CD4-positive, alpha-beta T cell treated with Interleukin-10 for 1 hour (primary cell): Measurements from ENCODE around the gene RNF5.

ENCODE experiments used
- DNase-seq: peaks from one replicate; pipeline ENCODE4 v3.0.0-alpha.2; 2020

The RNF5 gene

DNA sequence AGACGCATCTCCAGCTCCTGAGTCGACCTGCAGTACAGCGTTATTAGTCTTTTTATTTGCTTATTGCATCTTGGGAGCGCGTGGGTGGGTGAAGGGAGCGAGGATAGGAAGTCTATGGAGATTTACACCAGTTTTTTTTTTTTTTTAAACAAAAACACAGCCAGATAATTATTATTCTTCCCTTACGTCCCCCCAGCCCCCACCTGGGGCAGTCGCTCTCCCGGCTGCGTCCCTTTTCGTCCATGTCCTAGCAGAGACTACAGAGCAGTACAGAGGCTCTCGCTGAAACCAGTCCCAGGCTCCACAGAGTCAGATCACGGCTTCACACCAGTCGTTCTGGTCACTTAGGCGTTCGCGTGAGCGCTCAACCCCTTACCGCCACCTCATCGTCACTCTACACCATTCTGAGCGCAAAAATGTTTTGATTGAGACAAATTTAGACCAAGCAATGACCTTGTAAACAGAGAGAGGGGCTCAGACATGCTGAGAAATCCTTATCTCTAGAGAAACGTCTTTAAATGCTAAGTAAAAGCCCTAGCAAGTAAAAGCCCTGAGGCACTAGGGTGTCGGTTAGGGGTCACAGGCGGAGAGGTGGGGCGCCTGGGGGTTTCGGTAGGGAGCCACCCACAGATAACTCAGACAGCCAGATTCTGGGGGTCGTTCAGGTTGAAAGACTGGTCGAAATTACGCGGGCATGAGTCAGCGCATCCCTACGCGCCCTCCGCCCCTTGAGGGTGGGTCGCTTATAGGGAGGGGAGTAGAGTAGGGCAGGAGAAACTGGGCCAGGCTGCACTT is 25.2 kb upstream of the RNF5 start:
- DNase-seq: no peak

DNA sequence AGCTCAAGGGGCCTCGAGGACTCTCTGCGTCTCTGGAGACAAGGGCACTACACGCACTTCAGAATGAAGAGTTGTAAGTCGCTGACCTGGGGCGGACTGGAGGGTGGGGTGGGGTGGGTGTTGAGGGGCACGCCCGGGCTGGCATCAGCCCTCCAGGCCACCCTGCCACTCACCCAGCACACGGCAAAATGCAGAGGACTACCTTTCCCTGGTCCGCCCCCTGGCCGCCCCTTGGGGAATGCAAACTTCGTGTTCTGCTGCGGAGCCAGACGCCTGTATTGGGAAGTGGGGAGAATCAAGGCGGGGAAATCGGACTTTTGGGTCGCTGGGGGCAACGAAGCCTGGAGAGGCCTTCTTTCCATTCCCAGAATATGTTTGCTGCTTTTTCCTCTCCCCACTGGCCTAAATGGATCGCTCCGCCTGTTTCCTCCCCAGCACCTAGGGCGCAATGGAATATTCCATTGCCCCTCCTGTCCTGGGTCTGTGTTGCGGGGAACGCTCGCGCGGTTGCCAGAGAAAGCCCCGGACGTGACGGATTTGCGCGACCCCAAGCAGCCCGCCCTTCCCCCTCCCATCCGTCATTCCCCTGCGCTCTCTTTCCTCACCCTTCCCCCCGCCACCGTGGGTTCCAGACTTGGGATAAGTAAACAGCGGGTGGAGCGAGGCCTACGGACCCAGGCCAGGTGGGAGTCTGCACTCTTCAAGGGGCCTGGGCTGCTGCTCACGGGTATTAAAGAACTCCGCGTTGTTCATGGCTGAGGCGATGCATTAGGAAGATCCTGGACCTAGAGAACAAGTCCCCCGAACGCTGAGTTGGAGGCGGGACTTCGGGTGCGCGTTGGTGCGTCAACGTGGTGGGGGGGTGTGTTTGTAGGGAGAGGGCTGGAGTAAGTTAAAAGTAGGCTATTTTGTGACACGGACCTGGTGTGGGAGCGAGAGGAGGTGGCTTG is 24.4 kb upstream of the RNF5 start, which contains the start of gene PPT2:
TSS of gene PPT2 (plus strand) at position 578 of the 950 bp plus-strand sequence. CDS start 454 bp downstream, outside the sequence.
- peak; percentile 83 for DNase-seq

DNA sequence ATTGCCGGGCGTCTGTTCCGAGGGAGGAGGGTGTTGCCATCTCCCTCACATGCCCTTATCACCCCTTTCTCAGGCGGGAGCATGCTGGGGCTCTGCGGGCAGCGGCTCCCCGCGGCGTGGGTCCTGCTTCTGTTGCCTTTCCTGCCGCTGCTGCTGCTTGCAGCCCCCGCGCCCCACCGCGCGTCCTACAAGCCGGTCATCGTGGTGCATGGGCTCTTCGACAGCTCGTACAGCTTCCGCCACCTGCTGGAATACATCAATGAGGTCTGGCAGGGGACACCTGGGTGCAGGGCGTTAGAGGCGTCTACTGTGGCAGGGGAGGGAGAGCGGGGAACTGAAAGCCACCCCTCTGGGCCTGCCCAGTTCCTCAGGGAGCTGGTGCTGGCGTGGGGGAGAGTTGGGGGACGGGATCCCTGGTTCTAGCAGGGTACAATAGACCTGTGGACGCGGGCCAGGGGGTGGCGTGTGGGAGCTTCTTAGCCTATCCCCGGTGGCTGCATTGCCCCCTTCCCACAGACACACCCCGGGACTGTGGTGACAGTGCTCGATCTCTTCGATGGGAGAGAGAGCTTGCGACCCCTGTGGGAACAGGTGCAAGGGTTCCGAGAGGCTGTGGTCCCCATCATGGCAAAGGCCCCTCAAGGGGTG is 23.6 kb upstream of the RNF5 start:
- peak; percentile 77 for DNase-seq

DNA sequence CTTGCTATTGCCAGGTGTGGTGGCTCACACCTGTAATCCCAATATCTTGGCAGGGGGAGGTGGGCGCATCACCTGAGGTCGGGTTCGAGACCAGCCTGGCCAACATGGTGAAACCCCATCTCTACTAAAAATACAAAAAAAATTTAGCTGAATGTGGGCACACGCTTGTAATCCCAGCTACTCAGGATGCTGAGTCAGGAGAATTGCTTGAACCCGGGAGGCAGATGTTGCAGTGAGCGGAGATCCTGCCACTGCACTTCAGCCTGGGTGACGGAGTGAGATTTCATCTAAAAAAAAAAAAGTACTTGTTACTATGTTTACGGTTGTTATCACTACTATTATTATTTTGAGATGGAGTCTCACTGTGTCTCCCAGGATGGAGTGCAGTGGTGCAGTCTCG is 21.3 kb upstream of the RNF5 start:
- DNase-seq: no peak

DNA sequence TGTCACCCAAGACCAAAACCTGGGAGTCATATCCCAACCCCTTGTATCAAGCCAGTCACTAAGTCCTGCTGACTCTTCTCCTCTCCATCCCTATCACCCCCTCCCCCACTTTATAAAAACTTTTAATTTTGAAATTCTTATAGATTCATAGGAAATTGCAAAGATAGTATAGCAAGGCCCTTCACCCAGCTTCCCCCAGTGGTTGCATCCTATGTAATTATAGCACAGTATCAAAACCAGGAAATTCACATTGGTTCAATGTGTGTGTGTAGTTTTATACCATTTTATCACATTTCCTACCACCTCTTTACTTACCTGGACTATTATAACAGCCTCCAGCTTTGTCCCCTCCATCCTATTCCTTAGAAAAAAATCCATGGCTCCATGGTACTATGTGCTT is 20.2 kb upstream of the RNF5 start:
- DNase-seq: no peak

DNA sequence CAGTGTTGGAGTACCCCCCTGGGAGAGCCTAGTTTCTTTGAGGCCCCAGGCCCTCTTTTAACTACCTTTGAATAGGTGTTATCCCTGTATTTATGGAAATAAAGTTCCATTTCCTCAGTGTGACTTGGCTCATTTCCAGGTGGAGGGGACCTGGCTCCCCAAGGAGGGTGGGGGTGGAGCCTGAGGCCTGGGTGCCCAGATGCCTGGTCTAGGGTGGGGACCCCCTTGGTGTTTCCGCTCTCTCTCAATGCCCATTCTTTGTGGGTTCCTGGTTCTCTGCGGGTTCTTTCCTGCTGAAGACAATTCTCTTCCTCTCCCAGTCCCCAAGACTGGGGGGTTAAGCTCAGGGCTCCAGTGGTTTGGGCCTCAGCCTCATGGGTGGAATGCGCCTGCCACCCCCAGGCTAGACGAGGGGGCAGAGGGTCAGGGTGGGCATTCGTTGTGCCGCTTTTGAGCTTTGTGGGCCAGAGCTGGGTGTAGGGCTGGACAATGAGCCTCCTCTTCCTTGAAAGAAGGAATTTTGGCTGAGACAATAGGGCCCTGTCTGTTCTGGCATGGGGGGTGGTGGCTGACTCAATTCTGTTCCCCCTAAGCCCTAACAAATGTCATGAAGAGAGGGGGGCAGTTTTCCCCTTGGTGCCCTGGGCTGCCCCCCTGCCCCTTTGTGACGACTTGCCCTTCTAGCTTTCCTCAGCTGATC is 14.5 kb upstream of the RNF5 start:
- DNase-seq: no peak

DNA sequence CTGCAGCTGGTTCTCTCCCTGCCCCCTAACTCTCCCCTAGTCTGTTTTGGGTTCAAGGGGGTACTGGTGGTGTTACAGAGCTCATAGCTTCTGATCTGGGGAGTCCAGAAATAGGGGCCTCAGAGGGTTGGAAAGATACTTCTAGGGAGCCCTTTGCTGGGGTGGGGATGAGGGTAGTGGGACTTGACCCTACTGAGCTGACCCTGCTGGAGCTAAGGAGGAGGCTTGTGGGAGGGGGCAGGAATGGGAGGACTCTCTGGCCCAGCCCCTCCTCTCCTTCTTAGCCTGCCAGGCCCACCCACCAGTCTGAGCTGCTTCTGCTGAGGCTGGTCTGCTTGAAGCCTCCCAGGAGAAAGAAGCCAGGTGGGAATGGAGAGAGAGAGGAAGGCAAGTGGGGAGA is 13.9 kb upstream of the RNF5 start, which contains the start of gene EGFL8:
TSS of gene EGFL8 (plus strand) at position 301 of the 400 bp plus-strand sequence. CDS start 1,571 bp downstream, outside the sequence.
- no peak for DNase-seq

DNA sequence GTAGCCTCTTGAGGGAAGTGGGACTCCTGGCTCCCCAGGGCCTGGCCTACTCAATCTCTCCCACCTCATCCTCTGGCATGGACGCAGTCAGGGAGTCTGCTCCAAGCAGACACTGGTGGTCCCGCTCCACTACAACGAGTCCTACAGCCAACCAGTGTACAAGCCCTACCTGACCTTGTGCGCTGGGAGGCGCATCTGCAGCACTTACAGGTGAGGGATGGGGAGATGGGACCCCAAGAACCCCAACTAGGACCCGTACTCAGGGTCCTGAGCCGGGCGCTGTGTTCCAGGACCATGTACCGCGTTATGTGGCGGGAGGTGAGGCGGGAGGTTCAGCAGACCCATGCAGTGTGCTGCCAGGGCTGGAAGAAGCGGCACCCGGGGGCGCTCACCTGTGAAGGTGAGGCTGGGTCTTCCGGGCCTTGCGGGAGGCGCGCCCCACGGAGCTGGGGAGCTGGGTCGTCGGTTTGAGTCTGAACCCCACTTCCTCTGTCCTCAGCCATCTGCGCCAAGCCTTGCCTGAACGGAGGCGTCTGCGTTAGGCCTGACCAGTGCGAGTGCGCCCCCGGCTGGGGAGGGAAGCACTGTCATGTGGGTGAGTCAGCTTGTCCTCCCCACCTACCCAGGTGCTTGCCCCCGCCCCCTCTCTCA is 11.7 kb upstream of the RNF5 start:
- DNase-seq: no peak

DNA sequence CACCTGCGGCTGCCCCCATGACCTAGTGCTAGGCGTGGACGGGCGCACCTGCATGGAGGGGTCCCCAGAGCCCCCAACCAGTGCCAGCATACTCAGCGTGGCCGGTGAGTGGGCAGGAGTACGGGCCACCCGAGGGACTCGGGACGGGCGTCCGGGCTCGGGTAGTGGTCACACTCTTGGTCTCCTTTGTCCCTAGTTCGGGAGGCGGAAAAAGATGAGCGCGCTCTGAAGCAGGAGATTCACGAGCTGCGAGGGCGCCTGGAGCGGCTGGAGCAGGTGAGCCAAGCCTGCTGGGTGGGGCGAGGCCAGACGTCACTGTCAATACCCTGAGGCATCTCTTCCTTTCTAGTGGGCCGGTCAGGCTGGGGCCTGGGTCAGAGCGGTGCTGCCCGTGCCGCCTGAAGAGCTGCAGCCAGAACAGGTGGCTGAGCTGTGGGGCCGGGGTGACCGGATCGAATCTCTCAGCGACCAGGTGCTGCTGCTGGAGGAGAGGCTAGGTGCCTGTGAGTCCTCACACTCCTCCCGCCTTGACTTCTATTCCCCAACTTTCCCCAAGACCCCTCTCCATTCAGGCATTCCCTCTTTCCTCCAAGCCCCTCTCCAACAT is 10.9 kb upstream of the RNF5 start:
- no peak for DNase-seq

DNA sequence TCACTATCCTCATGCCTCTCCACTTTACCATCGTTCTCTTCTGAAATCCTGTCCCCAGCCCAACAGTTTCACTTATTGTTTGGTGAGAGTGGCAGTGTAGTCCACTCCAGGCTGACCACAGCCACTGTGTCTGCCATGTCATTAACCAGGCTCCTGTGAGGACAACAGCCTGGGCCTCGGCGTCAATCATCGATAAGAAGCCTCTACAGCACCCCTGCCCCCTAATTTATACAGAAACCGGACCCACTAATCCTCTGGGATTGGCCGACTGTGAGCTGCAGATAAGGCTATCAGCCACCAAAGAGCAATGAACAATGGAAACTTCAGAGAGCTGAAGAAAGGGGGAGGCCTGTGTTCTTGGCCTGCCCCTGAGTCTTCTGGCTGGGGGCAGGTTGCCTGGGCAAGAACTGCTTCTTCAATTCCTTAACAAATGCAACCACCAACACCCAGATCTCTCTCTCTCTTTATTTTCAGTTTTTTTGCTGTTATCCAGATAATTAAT is 10.4 kb upstream of the RNF5 start:
- DNase-seq: no peak

DNA sequence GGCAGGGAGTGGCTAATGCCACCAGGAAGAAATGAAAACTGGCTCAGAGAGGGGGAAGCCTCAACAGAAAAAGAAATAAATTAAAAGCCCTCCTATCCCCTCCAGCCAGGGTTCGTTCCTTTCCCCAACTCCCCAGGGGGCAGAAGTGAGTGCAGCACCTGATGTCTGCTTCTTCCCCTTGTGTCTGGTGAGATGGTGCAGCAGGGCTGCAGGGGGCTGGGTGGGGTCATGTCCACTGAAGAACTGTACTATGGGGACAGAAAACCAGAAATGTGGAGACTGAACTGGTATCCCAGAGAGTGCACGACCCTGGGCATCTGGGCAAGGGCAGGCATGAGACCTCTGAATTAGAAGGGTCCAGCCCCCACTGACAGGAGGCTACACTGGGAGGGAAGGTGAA is 9.9 kb upstream of the RNF5 start:
- DNase-seq: no peak

DNA sequence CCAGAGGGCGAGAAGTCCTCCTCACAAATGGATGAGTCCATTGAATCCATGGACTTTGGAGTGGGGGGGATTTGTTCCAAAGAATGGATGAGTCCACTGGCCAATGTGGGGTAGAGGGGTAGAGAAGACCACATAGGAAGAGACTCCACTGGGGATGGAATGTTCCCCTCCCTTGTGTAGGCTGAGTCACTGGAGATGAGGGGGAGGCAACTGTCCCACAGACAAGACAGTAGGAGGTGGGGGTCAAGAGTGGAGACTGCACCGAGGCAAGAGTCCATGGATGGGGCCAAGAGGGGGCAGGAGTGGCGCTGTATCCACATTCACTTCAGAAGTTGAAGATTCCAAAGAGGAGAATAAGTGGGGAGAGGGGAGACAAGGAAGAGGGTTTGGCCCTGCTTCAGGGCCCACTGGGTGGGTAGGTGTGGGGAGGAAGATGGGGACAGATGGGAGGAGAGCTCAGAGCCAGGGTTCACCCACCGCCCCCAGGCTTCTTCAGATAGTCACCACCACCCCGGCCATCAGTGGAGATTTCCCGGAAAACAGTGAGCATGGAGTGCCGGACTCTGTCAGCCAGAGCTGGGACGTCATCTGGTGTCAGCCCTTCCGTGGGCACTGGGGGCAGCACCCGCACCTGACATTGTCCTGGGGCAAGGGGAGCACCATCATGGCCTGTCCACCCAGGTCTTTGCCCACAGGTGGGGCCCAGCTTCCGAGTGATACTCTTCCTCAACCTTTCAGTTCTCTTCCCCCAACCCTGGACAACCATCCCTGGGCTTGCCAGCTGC is 9.2 kb upstream of the RNF5 start:
- DNase-seq: no peak

DNA sequence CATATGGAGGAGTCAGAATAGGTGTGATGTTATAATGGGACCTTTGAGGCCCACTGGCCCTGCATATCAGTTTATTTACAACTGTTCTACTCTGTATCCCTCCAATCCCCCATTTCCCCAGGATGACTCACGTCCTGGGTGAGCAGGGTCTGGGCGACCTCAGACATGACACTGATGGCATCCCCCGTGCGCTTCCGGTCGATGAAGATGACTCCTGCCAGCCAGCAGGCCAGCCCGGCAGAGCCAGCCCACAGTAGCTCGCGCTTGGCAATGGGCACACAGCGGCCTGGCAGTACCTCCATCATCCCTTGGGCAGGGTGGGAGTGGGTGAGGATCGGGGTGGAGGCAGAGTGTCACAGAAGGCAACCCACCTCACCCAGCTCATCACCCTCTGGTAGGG is 7.9 kb upstream of the RNF5 start:
- DNase-seq: no peak

DNA sequence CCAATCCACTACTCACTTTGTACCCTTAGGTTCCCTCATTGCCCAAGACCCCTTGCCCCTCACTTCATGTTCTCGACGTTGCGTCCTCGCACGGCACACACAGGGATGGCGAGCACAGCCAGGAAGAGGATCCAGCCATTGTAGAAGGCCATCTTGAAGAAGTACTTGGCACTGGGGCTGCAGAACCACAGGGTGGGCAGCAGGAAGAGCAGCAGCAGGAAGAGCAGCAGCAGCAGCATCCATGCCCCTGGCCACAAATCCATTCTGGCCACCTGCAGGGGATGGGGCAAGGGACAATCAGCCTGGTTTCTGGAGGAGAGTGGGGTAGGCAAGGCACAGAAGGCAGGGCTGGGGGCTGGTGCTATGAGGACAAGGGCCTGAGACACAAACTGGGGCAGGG is 7.0 kb upstream of the RNF5 start:
- no peak for DNase-seq

DNA sequence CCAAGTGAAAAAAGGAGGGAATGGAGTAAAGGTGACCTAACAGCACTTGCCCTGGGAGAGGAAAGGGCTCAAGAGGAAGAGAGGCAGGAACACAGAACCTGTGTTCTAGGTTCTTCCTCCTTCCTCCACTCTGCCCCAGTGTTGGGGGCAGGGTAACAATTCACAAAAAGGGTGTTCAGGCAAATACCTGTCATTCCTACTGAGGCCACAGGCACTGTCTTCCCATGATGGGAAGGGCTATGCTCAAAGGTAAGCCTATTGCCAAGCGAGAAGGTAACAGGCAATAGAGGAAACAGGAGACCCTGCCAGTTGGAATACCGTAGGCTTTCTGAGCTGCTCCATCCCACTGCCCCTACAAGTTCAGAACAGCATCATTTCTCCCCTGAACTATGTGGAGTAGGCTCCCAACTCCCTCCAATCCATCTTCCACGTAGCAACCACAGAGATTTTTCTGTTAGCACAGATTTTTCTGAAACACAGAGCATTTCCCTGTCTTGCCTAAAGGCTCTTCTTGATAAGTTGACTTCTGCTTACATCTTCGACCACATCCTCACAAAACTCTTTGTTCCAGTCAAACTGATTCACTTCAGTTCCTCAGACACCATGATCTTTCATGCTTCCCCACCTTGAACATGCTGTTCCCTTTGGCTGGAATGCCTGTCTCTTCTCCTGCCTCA is 5.0 kb upstream of the RNF5 start:
- DNase-seq: no peak

DNA sequence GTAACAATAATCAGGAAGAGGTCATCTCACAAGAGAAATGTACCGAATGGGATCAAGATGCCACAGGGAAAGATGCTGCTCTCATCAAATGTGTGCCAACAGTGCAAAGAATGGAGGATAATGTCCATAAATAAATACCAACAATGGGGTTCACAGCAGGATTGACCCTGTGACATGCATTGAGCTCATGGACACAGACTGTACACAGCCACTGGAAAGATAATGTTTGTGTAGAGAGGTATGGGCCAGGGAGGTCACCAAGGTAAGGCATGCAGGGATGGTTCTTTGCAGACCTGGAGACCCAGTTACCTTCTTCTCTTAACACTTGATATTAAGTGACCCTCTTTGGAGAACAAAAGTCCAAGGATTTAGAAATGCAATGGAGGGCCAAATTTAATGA is 3.8 kb upstream of the RNF5 start:
- no peak for DNase-seq

DNA sequence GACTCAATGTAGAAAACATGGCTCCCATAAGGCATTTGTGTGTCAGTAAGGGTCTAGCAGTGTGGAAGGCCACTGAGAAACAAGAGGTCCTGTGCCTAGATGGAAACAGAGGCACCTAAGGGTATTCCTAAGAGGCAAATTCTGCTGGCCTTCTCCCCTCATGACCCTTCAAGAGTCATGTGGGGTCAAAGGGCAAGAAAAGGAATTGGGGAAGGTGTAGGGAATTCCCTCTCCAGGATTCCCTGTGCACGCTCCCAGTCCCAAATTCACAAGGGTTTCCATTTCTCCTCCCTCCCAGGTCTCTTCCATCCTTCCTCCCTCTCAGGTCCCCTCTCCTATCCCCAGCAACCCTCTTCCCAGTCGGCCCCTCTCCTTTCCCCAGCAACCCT is 2.9 kb upstream of the RNF5 start:
- no peak for DNase-seq

DNA sequence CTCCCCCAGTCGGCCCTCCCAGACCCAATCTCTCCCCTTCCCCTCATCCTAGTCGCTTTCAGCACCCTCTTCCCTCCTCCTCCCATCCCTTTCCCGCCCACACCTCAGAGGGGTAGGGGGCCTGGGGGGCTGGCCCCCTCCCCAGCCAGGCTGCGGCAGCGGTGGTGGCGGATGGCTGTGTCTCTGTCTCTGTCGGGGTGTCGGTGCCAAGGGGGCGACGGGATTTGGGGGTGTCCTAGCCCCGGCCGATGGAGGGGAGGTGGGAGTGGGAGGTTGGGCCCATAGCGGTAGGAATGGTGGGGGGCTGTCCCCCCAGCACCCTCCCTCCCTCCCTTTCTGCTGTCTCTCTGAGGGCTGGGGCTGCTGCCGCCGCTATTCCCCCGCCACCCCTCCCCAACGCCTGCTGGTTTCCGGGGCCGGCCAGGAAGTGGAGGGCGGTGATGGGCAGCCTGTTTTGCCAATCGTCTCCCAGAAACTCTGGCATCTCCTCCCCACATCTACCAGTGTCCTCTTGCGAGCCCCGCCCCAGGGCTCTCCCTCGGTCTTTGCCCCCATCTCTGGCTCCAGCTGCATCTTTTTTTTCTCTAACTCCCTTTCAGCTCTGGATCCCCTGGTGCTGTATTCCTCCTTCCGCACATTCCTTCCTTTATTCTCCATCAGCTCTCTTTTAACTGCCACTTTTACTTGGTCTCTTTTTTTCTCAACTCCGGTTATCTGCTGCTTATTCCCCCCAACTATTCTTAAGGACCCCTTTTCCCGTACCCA is 2.3 kb upstream of the RNF5 start, which contains the start of gene AGPAT1:
TSS of gene AGPAT1 (minus strand) at position 374 of the 765 bp plus-strand sequence. CDS start 4,588 bp downstream, outside the sequence.
- DNase-seq: peak; percentile 97
